H9 (cell line): ENCODE data around the gene ATP11B. TPM values are rescaled to one million over a fixed set of nuclear protein-coding genes. Genes with fewer than 3 reads are reported as not detected.

Experiments used
- DNase-seq: peaks from one replicate; pipeline ENCODE4 v3.0.0-alpha.2; 2017
- H2AFZ ChIP-seq: one replicate; pipeline ENCODE4 v1.6.1; 2013; ENCODE audit warnings: mild to moderate bottlenecking, low read length, control low read depth, moderate library complexity
- H2AK5ac ChIP-seq: 2 replicates; pipeline ENCODE4 v1.6.1; 2013; ENCODE audit warnings: low read length, control low read depth, mixed read lengths; ENCODE audit not compliant: insufficient read length
- H2BK120ac ChIP-seq: one replicate; pipeline ENCODE4 v1.6.1; 2013; ENCODE audit warnings: low read depth, mild to moderate bottlenecking, low read length, control low read depth, inconsistent platforms; ENCODE audit not compliant: poor library complexity, severe bottlenecking
- H2BK12ac ChIP-seq: 2 replicates; pipeline ENCODE4 v1.6.1; 2013; ENCODE audit warnings: low read length, control low read depth, mixed read lengths, low read depth; ENCODE audit not compliant: insufficient read length
- H2BK15ac ChIP-seq: 2 replicates; pipeline ENCODE4 v1.6.1; 2013; ENCODE audit warnings: low read depth, low read length, control low read depth
- H2BK20ac ChIP-seq: one replicate; pipeline ENCODE4 v1.6.1; 2013; ENCODE audit warnings: low read depth, mild to moderate bottlenecking, low read length, control low read depth, inconsistent platforms; ENCODE audit not compliant: poor library complexity, severe bottlenecking
- H2BK5ac ChIP-seq: 2 replicates; pipeline ENCODE4 v1.6.1; 2013; ENCODE audit warnings: low read length, control low read depth, mixed read lengths; ENCODE audit not compliant: insufficient read length
- H3K14ac ChIP-seq: 2 replicates; pipeline ENCODE4 v1.6.1; 2013; ENCODE audit warnings: low read length, control low read depth; ENCODE audit not compliant: insufficient read depth
- H3K18ac ChIP-seq: 2 replicates; pipeline ENCODE4 v1.6.1; 2013; ENCODE audit warnings: low read depth, mild to moderate bottlenecking, mixed read lengths, low read length, control low read depth; ENCODE audit not compliant: insufficient read length
- H3K23ac ChIP-seq: 2 replicates; pipeline ENCODE4 v1.6.1; 2013; ENCODE audit warnings: low read length, control low read depth, mixed read lengths, low read depth; ENCODE audit not compliant: insufficient read length
- H3K23me2 ChIP-seq: 2 replicates; pipeline ENCODE4 v1.6.1; 2013; ENCODE audit warnings: low read depth, mild to moderate bottlenecking, mixed read lengths, low read length, control low read depth; ENCODE audit not compliant: insufficient read length, poor library complexity, severe bottlenecking
- H3K27ac ChIP-seq: 2 replicates; pipeline ENCODE4 v1.5.1; 2013; ENCODE audit warnings: low read length, control low read depth, mixed read lengths, low read depth; ENCODE audit not compliant: insufficient read length
- H3K27me3 ChIP-seq: 2 replicates; pipeline ENCODE4 v1.6.1; 2013; ENCODE audit warnings: low read length, control low read depth, inconsistent platforms; ENCODE audit not compliant: insufficient read depth
- H3K4ac ChIP-seq: 2 replicates; pipeline ENCODE4 v1.6.1; 2013; ENCODE audit warnings: low read depth, mild to moderate bottlenecking, control low read depth, inconsistent platforms, low read length, moderate library complexity
- H3K4me1 ChIP-seq: 2 replicates; pipeline ENCODE4 v1.6.1; 2013; ENCODE audit warnings: low read length, control low read depth, inconsistent platforms; ENCODE audit not compliant: insufficient read depth
- H3K4me2 ChIP-seq: 2 replicates; pipeline ENCODE4 v1.6.1; 2013; ENCODE audit warnings: low read length, control low read depth, mixed read lengths; ENCODE audit not compliant: insufficient read length, insufficient read depth
- H3K56ac ChIP-seq: 2 replicates; pipeline ENCODE4 v1.6.1; 2013; ENCODE audit warnings: low read depth, mild to moderate bottlenecking, mixed read lengths, low read length, control low read depth; ENCODE audit not compliant: insufficient read length
- H3K79me1 ChIP-seq: 2 replicates; pipeline ENCODE4 v1.6.1; 2013; ENCODE audit warnings: low read depth, mild to moderate bottlenecking, moderate library complexity, low read length, control low read depth, inconsistent platforms; ENCODE audit not compliant: insufficient read depth, poor library complexity, severe bottlenecking
- H3K79me2 ChIP-seq: 2 replicates; pipeline ENCODE4 v1.6.1; 2013; ENCODE audit warnings: low read length, control low read depth, inconsistent platforms; ENCODE audit not compliant: insufficient read depth
- H3K9ac ChIP-seq: 2 replicates; pipeline ENCODE4 v1.6.1; 2013; ENCODE audit warnings: low read length, control low read depth, mixed read lengths; ENCODE audit not compliant: insufficient read length; ENCODE audit errors: extremely low read depth
- H3K9me3 ChIP-seq: one replicate; pipeline ENCODE4 v1.6.1; 2013; ENCODE audit warnings: low read depth, low read length, inconsistent platforms; ENCODE audit not compliant: control insufficient read depth
- H3T11ph ChIP-seq: one replicate; pipeline ENCODE4 v1.6.1; 2013; ENCODE audit warnings: mild to moderate bottlenecking, low read length, control low read depth, inconsistent platforms
- H4K20me1 ChIP-seq: one replicate; pipeline ENCODE4 v1.6.1; 2013; ENCODE audit not compliant: control insufficient read depth, insufficient read length, insufficient read depth
- H4K5ac ChIP-seq: 2 replicates; pipeline ENCODE4 v1.6.1; 2013; ENCODE audit warnings: low read depth, mild to moderate bottlenecking, mixed read lengths, low read length, control low read depth; ENCODE audit not compliant: insufficient read length
- H4K8ac ChIP-seq: replicated peaks from 2 replicates; pipeline ENCODE4 v1.6.1; 2013; ENCODE audit warnings: low read length, control low read depth, mixed read lengths, low read depth; ENCODE audit not compliant: insufficient read length
- H4K91ac ChIP-seq: 2 replicates; pipeline ENCODE4 v1.6.1; 2013; ENCODE audit warnings: low read depth, mild to moderate bottlenecking, moderate library complexity, mixed read lengths, low read length, control low read depth; ENCODE audit not compliant: insufficient read length
- H3K27ac Mint-ChIP-seq, 3 experiments: 2 replicates in 2 of 3; 3 replicates in 1 of 3; pipeline ENCODE4 v1.8.0; 2020 to 2021; ENCODE audit warnings: mixed read lengths in 3 of 3, mild to moderate bottlenecking in 1 of 3, moderate library complexity in 1 of 3
- H3K27me3 Mint-ChIP-seq: 2 replicates; pipeline ENCODE4 v1.8.0; 2021; ENCODE audit warnings: low read depth, mild to moderate bottlenecking, moderate library complexity, mixed read lengths
- H3K36me3 Mint-ChIP-seq, 3 experiments: 2 replicates in 2 of 3; 3 replicates in 1 of 3; pipeline ENCODE4 v1.8.0; 2020 to 2021; ENCODE audit warnings: low read depth in 3 of 3, mixed read lengths in 3 of 3; ENCODE audit not compliant: insufficient read depth in 1 of 3
- H3K4me1 Mint-ChIP-seq, 2 experiments: 2 replicates each; pipeline ENCODE4 v1.8.0; 2020; ENCODE audit warnings: mixed read lengths in 2 of 2
- H3K4me3 Mint-ChIP-seq, 2 experiments: 2 replicates in 1 of 2; 3 replicates in 1 of 2; pipeline ENCODE4 v1.8.0; 2020 to 2021; ENCODE audit warnings: mild to moderate bottlenecking in 2 of 2, mixed read lengths in 2 of 2, moderate library complexity in 1 of 2
- H3K9me3 Mint-ChIP-seq, 2 experiments: 2 replicates in 1 of 2; 3 replicates in 1 of 2; pipeline ENCODE4 v1.8.0; 2020; ENCODE audit warnings: mild to moderate bottlenecking in 2 of 2, mixed read lengths in 2 of 2, moderate library complexity in 1 of 2
- WGBS: extraction: QIAGEN DNeasy Blood & Tissue Kit; methylation state at CpG from one replicate; pipeline ENCODE4 v1.1.7; 2013; ENCODE audit warnings: missing lambda C conversion rate, low lambda C conversion rate, mixed read lengths; ENCODE audit not compliant: insufficient read length; ENCODE audit errors: extremely low coverage; 5-methylcytosine and 5-hydroxymethylcytosine counted together
- total RNA-seq: library from RNA; stranded (reverse); gene quantifications from 2 replicates; pipeline ENCODE4 v1.2.1, GENCODE V29; 2021
- TF ChIP-seq, protein P1 (sequence below): fragments of 200-600 bp; sonication (generic); conservative IDR thresholded peaks from 3 replicates; pipeline ENCODE4 v1.8.0; 2021; ENCODE audit warnings: antibody characterized with exemption, mild to moderate bottlenecking

ATP11B gene
- total RNA-seq, 1 experiment from 2014 or later: 30.0 TPM

DNA sequence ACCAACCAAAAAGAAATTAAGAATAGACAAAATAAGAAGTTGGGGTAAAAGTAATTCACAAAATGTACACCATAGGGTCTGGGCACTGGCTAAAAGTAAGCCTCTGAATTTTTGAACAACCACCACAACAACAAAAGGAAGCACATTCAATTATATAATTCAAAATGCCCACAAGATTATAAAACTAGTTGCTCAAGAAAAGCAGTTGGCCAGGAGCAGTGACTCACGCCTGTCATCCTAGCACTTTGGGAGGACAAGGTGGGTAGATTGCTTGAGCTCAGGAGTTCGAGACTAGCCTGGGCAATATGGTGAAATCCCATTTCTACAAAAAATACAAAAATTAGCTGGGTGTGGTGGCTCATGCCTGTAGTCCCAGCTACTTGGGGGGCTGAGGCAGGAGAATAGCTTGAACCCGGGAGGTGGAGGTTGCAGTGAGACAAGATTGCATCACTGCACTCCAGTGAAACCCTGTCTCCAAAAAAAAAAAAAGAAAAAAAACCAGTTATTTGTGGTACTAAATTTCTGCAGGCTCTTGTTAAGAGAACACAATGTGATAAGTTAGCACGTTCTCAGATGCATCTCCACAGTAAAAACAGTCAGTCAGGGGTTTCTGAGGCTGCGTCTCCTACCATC, 6.6 kb upstream of the ATP11B start:
- Histone ChIP-seq H4K5ac (no peak overlapping the region), H3K79me2 (no peaks in the 10 kb centered on the region), H2BK120ac (no peak overlapping the region), H3K23ac (no peak overlapping the region), H4K8ac (no peak overlapping the region), H3K18ac (no peak overlapping the region), H2BK12ac (no peak overlapping the region), H3K4me2 (no peak overlapping the region), H3K23me2 (no peaks in the 10 kb centered on the region), H4K20me1 (no peaks in the 10 kb centered on the region), H3K14ac (no peak overlapping the region), H3K9me3 (no peaks in the 10 kb centered on the region), H3T11ph (no peak overlapping the region), H3K79me1 (no peaks in the 10 kb centered on the region), H2BK15ac (no peak overlapping the region), H2BK5ac (no peak overlapping the region), H3K4me1 (no peaks in the 10 kb centered on the region), H3K4ac (no peak overlapping the region), H2AK5ac (no peak overlapping the region), H2AFZ (no peak overlapping the region), H3K27ac (no peak overlapping the region), H2BK20ac (no peak overlapping the region), H3K9ac (no peak overlapping the region), H4K91ac (no peak overlapping the region), H3K56ac (no peak overlapping the region), H3K27me3 (no peaks in the 10 kb centered on the region)
- no peaks in the 10 kb centered on the region for H3K4me1 Mint-ChIP-seq
- H3K27me3 Mint-ChIP-seq: peaks cover 15% of the 10 kb centered on the region
- no CpG with 5 or more reads among the region's 5 CpGs for WGBS
- H3K36me3 Mint-ChIP-seq: no peaks in the 10 kb centered on the region
- H3K27ac Mint-ChIP-seq: no peak overlapping the region
- H3K4me3 Mint-ChIP-seq: no peak overlapping the region
- TF ChIP-seq, protein P1, sequence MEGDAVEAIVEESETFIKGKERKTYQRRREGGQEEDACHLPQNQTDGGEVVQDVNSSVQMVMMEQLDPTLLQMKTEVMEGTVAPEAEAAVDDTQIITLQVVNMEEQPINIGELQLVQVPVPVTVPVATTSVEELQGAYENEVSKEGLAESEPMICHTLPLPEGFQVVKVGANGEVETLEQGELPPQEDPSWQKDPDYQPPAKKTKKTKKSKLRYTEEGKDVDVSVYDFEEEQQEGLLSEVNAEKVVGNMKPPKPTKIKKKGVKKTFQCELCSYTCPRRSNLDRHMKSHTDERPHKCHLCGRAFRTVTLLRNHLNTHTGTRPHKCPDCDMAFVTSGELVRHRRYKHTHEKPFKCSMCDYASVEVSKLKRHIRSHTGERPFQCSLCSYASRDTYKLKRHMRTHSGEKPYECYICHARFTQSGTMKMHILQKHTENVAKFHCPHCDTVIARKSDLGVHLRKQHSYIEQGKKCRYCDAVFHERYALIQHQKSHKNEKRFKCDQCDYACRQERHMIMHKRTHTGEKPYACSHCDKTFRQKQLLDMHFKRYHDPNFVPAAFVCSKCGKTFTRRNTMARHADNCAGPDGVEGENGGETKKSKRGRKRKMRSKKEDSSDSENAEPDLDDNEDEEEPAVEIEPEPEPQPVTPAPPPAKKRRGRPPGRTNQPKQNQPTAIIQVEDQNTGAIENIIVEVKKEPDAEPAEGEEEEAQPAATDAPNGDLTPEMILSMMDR: no peak
- H3K9me3 Mint-ChIP-seq: no peaks in the 10 kb centered on the region
- DNase-seq: no peak
